Right forelimb (tissue), 1 donor: Measurements from ENCODE around the gene MYO18B.
"Not testable (repeated sequence)": the region's sequence is repeated elsewhere in the genome, so short reads cannot be mapped to it uniquely, and the experiment has no call there.

Experiments
- DNase-seq: peaks from one replicate; pipeline ENCODE4 v3.0.0-alpha.2; 2018

Gene MYO18B

DNA sequence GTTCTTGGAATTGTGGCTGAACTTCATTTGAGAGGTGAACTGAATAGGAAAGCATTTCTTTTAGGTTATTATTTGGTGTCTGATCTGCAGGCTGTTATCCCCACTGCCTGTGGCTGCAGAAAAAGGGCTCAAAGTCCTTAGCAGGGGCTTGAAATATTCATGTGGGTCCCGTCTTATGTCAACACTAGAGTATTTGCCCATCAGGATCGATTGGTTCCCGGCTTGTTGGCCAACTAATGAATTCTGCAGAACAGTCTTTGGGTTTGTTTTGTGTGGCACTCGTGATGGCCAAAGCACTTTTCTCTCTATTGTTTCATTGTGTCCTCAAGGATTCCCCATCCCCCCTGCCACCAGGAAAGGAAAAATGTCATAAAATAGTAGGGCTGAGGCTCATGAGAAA, 211.9 kb downstream of the MYO18B start:
- DNase-seq = no peak

DNA sequence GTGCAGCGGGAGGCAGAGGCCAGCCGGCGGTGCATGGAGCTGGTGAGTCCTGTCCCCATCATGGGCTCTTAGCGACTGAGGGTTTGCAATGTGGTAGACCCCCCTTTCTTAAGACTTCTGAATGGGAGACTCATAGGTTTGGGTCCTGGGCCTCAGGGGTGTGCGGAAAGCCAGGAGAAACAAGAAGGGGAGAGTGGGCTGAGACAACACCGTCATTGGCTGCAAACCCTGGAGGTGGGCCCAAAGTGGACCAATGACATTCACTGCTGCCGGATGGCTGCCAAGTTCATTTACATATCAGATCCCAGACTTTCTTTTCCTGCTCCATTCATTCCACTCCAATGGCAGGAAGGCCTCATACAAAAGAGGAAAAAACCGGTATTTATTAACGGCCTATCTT, 213.3 kb downstream of the MYO18B start:
- no peak for DNase-seq

DNA sequence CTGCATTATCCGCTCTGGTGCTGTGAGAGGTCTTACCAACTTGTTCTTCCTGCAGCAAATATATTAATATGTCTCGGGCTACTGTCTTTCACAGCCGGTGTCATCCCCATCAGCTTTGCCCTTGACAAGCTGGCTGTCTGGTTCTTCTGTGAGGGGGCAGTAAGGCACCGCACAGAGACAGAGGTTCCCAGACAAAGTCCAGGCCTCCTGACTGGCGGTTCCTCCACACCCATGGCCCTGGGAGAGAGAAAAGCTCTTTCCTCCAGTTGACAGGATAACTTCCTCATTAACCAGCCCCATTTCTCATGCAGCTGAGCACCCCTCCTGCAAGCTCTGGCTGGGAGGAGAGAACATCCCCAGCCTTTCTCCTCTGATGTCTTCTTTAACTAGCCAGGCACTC, 214.8 kb downstream of the MYO18B start:
- DNase-seq = no peak

DNA sequence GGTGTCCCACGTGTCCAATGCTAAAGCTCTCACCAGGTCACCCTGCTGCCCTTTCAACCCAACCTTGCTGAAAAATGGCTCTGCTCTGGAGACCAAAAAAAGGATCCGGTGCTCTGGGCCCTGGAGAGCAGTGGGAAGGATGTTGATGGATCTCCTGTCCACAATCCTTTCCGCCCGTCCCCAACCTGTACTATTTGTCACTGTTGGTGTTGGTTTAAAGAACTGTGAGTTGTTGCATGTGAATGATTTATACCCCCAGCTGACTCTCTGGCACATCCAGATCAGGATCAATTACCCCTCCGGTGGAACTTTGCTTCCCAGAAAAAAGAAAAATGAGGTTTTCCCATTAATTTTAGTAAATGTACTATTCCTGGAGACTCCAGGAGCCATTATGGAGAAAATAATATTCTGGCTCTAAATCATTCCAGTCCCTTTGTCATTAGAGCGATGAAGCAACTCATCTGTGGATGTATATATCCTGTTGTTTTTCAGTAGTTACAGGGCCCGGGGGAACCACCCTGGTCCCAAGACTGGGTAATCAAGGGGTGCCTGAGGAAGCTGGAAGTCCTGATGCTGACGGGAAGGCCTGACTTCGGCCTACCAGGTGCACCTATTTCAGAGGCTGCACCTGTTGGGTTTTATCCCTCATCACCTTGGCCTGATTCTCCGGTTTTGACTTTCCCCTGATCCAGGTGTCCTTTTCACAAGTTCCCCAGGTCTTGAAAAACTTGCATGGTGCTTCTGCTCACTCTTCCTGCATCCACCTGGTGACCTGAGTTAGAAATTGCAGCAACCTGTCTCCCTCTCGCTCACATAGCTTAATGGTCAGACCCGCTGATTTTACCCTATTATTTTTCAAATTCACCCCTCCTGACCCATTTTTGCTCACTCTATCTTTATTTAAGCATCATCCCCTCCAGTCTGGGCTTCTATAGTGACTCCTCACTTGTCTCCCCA, 218.1 kb downstream of the MYO18B start:
- no peak for DNase-seq

DNA sequence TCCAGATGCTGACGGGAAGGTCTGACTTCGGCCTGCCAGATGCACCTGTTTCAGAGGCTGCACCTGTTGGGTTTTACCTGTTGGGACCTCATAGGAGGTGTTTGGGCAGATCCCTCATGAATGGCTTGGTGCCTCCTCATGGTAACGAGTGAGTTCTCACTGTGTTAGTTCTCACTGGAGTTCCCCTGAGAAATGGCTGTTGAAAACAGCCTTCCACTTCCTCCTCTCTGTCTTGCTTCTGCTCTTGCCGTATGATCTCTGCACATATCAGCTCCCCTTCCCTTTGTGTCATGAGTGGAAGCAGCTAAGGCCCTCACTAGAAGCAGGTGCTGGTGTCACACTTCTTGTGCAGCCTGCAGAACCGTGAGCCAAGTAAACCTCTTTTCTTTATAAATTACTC, 219.7 kb downstream of the MYO18B start:
- no peak for DNase-seq

DNA sequence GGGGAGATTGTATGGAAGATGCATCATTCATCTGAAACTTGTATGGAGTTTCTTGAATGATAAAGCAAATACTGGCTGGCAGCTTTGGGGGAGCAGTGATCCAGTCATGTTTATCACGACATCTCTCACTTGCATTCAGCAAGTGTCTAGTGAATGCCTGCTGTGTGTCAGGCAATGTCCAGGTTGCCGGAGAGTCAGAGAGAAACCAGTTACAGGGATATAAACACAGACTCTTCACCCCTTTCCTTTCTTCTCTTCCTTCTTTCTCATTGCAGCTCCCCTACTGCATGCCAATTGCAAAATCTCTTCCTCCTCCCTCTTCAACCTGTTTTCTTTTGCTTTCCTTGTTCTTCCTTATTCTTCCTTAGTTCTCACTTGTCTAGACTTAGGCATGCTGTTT, 220.7 kb downstream of the MYO18B start:
- DNase-seq = no peak

DNA sequence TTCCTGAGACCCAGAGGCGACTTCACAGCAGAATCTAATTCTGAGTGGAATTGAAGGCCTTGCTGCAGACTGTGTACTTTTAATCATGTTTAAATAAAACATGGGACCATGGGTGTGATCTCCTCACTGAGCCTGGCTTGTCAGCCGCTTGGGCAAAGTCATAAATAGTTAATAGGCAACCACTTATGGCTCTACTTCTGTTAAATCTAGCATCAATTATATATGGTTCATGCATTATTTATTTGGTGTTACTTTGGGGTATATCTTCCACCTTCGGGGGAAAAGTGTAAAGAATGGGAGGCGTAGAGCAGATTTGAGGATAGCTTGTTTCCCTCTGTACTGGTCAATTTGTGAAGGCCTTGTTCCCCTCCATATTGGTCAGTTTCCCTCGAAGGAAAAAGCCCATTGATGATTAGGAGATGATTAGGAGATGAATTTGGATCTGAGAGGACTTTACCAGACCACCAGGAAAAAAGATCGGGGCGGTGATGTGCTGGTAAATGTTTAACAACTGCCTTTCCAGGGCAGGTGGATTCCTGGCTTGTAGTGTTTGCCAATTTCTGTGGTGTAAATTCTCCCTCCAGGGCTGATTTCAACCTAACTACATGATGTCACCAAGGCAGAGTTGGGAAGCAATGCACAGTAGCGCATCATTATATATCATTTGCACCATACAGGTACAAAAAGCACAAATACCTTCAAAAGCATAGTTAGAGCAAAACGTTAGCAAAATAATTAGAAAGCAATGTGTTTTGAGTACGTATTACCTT, 223.2 kb downstream of the MYO18B start:
- DNase-seq = no peak

DNA sequence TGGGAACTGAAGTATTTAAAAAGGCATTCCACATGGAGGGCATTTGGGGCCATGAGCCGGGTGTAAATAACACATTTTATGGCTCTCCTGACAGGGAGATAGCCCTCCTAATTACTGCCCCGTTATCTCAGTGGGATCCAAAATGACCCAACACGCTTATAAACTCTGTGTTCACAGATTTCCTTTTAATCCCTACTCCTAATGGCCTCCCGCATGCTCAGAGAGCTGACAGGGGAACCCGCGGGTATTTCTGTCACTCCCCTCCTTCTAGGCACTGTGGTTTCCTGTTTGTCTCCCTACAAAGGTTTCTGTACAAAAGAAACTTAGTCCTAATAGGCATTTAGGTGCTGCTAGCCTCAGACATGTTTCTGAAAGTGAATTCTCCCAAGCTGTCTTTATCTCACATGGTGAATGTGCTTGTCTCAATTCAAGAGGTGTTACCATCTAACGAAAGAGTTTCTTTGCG, 224.5 kb downstream of the MYO18B start:
- DNase-seq = no peak

DNA sequence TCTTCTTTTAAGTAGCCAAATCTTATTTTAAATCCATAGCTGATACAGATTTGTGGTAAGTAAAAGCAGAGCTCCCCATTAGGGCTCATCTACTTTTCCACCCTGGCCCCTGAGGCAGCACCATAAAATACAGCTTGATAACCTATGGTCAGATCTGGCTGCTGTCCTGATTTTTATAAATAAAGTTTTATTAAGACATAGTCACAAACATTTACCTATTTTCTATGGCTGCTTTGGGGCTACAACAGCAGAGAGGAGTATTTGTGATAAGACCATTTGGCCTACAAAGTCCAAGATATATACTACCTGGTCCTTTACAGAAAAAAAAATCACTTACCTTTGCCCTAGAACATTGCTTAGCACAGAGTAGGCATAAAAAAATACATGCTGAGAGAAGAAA, 227.3 kb downstream of the MYO18B start:
- DNase-seq = no peak

DNA sequence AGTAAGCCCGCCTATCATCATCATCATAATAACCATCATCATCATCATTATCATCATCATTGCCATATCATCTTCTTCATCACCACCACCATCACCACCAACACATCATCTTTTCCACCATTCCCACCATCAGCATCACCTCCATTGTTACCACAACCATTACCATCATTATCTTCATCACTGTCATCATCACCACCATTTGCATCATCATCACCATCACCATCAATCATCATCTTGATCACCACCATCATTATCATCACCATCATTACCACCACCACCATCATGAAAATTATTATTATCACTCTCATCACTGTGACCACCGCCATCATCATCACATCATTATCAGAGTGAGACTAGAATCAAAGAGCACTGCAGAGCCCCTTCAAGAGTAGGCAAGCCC, 227.9 kb downstream of the MYO18B start:
- DNase-seq = no peak

DNA sequence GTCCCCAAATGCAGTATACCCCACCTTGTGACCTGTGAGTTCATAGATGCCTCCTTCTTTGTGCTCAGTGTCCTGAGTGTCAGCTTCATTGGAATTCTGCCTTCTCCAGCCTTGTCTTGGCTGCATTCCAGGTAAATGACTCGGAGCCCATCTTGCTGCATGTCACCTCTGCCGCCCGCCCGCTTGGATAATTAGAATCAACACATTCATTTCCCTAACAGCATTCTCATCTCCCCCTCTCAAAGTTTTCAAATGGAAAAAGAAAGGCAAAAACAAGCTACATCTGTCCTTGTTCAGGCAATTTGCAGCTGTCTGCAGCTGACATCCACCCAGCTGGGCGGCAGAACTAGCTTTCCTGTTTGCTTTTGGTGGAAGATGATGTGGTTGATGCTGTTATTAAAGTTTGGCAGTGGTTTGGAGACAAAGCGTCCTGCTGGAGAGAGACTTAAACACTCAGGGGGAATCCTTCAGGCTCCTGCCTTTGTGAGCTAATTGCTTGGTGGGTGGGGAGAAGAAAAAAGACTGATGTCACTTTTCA, 228.5 kb downstream of the MYO18B start:
- DNase-seq = peak; percentile 63

DNA sequence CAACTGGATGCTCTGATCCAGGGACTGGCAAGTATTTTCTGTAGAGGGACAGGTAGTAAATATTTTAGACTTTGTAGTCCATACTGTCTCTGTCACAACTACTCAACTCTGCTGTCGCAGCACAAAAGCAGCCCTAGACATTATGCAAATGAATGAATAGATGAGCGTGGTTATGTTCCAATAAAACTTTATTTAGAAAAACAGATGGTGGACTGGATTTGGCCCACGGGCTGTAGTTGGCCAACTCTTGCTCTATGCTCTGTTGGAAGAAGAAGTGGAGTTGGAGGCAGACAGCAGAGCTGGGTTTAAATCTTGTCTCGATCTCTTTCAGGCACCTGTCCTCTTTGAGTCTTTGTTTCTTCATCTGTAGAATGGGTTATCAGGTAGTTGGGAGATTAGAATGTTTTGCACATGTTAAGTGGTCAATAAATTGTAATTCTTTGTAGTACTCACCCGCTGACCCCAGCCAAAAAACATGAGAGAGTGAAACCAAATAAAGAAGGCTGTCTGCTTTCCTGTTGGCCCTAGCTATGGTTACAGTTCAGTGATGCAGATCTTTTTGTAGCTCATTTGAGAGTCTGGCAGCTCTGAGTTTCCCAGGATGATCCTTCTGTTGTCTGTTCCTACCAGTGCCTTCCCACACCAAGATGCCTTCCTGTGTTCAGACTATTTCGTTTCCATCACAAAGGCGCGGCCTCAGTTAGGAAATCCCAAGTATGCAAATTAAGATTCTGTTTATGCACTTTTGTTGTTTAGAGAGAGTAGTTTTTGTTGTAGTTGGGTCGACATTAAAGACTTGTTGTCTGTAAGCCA, 229.2 kb downstream of the MYO18B start:
- no peak for DNase-seq

DNA sequence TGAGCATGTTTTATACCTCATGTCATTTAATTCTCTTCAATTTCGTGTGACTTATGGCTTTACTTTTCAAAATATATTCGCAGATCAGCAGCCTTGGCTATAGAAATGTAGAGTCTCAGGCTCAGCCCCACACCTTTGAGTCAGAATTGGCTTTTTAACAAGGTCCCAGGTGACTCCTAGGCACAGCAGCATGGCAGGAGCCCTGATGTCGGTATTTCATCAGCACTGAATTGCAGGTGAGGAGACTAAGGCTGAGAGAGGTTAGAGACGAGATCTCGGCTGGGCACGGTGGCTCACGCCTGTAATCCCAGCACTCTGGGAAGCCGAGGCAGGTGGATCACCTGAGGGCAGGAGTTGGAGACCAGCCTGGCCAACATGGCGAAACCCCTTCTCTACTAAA, 230.4 kb downstream of the MYO18B start:
- no peak for DNase-seq

DNA sequence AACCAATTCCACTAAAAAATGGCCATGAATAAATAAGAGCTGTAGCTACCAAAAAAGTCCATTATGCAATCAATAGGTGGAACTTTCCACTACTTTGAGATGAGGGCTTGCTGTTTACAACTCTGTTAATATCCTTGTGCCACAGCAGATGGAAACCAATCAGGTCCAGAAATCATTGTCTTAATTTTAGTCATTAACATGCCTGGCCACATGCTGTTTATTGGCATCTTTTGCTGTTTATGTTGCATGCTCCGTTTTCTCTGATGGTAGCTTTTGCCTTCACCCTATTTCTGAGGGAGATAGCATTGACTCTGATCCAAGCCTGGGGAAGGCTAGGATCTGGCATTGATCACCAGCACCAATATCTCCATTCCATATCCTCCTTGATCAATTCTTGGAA, 234.4 kb downstream of the MYO18B start:
- no peak for DNase-seq

DNA sequence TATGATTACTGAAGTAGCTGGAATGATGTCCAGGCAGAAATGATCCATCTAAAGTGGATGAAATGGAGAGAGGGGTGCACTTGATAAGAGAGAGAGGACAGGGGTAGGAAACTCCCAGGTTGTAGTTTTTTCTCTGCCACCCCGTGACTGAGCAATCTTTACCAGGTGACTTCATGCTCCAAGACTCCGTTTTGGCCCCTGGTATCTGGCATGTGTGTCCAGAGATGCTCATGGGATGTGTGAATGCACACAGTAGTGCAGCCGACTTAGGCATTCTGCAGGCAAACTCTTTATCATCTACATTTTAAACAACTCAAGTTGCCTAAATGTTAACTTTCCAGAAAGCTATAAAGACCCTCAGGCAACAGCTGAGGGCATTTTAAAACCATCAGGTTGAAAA, 238.0 kb downstream of the MYO18B start:
- no peak for DNase-seq

DNA sequence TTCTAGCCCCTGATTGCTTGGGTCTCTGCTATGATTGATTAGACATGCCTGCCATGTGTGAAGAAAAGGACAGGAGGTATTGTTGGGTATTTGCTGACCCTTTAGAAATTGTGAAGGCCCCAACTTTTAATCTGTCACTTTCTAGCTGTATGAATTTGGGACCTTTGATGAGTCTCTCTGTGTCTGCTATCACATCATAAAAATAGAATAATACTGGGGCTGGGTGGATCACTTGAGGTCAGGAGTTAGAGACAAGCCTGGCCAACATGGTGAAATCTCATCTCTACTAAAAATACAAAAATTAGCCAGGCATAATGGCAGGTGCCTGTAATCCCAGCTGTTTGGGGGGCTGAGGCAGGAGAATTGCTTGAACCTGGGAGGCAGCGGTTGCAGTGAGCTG, 242.9 kb downstream of the MYO18B start:
- not testable (repeated sequence) for DNase-seq

DNA sequence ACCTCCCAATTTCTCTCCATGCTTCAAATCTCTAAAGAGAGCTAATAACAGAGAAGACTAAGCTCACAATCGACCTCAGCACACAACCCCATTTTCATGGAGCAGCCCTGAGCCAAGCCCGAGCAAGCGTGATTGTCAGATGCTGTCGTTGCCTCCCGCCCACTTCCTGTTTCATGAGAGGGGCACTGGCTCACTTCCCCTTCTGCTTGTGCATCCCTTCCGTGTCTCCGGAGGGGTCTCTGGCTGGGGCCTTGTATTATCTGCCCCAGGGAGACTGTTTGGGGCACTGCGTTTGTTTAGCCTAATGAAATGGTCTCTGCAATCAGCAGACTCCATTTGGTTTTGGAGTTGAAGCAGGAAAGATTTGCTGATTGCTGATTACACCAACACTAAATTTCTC, 246.0 kb downstream of the MYO18B start:
- DNase-seq = no peak

DNA sequence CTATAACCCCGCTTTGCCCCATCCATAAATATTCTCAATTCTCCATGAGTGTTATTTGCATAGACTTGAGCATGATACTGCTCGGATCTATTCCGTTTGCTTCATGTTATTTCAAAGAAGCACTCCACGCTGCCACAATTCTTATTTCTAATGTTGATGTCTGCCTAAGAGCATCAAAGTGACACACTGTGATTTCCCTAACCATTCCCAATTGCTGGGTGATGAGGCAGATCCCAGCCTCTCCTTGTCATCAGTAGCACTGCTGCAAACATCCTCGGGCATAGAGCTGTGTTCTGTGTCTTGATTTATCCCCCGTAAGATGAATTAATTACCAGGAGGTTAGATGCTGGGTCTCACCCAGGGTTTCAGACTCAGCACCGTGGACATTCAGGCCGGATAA, 249.0 kb downstream of the MYO18B start:
- DNase-seq = no peak

DNA sequence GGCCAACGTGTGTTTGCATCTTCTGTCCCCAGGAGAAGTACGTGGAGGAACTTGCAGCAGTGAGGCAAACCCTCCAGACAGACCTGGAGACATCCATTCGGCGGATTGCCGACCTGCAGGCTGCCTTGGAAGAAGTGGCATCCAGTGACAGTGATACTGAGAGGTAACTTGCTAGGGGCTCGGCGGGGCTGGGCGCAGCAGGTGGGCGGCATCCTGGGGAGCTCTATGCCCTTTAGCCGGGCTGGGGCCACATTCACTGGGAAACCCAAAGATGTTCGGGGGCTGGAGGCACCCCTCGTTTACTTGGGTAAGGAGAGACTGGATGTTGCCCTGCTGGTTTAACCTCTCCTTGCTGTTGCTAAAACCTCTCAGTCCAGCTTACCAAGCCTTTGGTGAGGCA, 250.3 kb downstream of the MYO18B start:
- no peak for DNase-seq

DNA sequence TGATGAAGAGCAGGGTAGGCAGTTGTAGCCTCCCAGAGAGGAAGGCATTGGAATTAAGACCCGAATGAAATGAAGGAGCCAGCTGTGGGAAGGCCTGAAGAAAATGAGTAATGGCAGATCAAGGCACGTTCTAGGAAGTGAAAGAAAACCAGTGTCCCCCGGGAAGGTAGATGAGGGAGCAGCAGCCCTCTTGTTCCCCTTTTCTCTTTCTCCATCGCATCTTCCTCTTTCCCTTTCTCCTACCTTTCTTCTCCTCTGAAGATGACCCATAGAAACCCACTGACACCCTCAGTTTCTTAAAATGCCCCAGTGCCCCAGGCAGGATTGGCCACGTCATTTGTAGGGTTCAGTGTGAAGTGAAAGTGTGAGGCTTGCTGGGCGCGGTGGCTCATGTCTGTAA, 254.7 kb downstream of the MYO18B start:
- DNase-seq = no peak

DNA sequence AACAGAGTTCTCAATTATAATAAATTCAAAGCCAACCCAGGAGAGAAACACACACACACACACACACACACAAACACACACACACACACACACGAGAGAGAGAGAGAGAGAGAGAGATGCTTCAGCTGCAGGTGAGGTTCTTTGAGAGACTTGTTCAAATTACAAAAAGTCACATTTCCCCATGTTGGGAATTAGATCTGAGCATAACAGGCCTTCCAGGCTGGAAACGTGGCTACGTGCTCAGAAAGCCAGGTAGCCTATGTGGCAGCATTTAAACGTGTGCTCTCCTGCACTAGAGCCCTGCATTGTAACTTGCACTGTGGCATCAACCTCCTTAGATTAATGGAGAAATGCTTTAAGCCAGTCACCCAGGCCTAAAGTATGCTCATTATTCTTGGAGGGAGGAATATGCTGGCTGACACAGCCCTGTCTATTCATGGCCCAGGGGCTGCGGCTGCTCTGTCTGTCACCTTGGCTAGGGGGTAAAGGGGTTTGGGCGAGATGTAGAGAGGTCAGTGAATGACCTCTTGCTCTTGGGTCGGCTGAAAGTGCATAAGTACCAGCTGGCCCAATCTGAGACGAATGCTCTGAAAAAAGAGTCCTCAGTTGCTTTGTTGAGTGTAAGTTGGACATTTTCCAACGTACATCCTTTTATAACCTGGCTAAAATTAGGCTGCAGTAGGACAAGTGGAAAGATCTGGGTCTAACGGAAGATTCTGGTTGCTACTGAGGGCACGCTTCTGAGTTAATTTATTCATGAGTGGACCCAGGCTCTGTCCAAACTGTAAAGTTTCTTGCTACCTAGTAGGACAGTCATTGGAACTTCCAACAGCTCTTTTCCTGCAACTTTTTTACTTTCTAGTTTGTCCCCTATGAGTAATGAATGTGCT, 256.1 kb downstream of the MYO18B start:
- no peak for DNase-seq

DNA sequence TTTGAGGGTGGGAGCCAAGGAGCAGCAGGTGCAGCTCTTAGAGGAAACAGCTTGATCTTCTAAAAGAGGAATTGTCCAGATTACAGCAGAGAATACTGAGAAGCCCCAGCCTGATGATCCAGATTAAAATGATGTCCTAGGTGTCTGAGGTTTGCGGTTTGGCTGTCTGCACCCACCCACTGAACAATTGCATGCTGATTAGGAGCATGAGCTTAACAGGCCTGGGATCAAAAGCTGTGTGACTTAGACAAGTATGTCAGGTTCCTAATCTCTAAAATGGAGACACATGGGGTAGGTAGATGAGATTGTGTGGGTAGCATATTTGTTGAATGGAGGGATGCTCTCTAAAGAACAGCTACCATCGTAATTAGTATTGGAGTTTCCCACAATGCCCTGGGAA, 260.5 kb downstream of the MYO18B start:
- no peak for DNase-seq
